Hippocampal formation (tissue), 2 donors: ENCODE data around the gene LPAR3.
A peak's percentile ranks its signal among the peaks of the same experiment; 100 is the strongest.

Experiments used
- DNase-seq, 2 donors: peaks; one replicate each; lab custom pipeline; 2025; lab: John Stamatoyannopoulos, UW

Gene LPAR3

GRCh38 chr1:84775535-84775920 lies 117.5 kb downstream of the LPAR3 start:
- no peak for DNase-seq

- DNase-seq: peak in 1 of 2 donors; percentile 20
These were observed 118.1 kb downstream of the LPAR3 start for GRCh38 chr1:84774669-84775534.

GRCh38 chr1:84773933-84774497 lies 119.0 kb downstream of the LPAR3 start:
- DNase-seq: no peak

- no peak for DNase-seq
These were observed 119.8 kb downstream of the LPAR3 start for GRCh38 chr1:84773195-84773594.

- peak; percentile 73 to 79 for DNase-seq
These were observed 120.5 kb downstream of the LPAR3 start for GRCh38 chr1:84772428-84772943.

GRCh38 chr1:84771895-84772294 lies 121.1 kb downstream of the LPAR3 start:
- DNase-seq: no peak

GRCh38 chr1:84770481-84770880 lies 122.5 kb downstream of the LPAR3 start:
- DNase-seq: no peak

- no peak for DNase-seq
These were observed 123.4 kb downstream of the LPAR3 start for GRCh38 chr1:84769636-84770035.

- DNase-seq: no peak
These were observed 124.4 kb downstream of the LPAR3 start for GRCh38 chr1:84768634-84769033.

- no peak for DNase-seq
These were observed 128.9 kb downstream of the LPAR3 start for GRCh38 chr1:84763912-84764680.

- no peak for DNase-seq
These were observed 130.3 kb downstream of the LPAR3 start for GRCh38 chr1:84762664-84763063.
